ENCODE measurements around the gene PRRG2. TPM values are rescaled to one million over a fixed set of nuclear protein-coding genes. Genes with fewer than 3 reads are reported as not detected.

Gene PRRG2
- total RNA-seq, 1 donor from 2014 or later: not detected

- peak overlapping the region in 1 of 3 donors; percentile 57 for H3K9ac ChIP-seq (ENCODE audit: low read depth in 1 of 3, low read length in 3 of 3)
- no peak overlapping the region for H3K4me3 ChIP-seq (ENCODE audit: low read length in 3 of 3)
- H3K27ac ChIP-seq (ENCODE audit: low read depth, low read length): peak overlapping the region; percentile 21
- no peaks in the 10 kb centered on the region for H3K27me3 ChIP-seq (ENCODE audit: control insufficient read depth in 3 of 3, insufficient read depth in 3 of 3, low read length in 3 of 3)
- H3K36me3 ChIP-seq (ENCODE audit: control insufficient read depth in 3 of 3, insufficient read depth in 3 of 3, low read length in 3 of 3): peaks cover 0 to 1% (median 0%) of the 10 kb centered on the region in 3 donors
- no peaks in the 10 kb centered on the region for H3K9me3 ChIP-seq (ENCODE audit: control insufficient read depth in 3 of 3, low read length in 3 of 3)
- peaks cover 38 to 45% (median 39%) of the 10 kb centered on the region in 3 donors for H3K4me1 ChIP-seq (ENCODE audit: control insufficient read depth in 3 of 3, insufficient read depth in 3 of 3, low read length in 3 of 3)
Measured at GRCh38 chr19:49567861-49568441, 13.2 kb upstream of the PRRG2 start.

- Histone ChIP-seq H3K9me3 (ENCODE audit: control insufficient read depth in 3 of 3, low read length in 3 of 3) (no peaks in the 10 kb centered on the region), H3K9ac (ENCODE audit: low read depth in 1 of 3, low read length in 3 of 3) (peak overlapping the region; percentile 23 to 77 (median 60)), H3K27me3 (ENCODE audit: control insufficient read depth in 3 of 3, insufficient read depth in 3 of 3, low read length in 3 of 3) (no peaks in the 10 kb centered on the region), H3K4me1 (ENCODE audit: control insufficient read depth in 3 of 3, insufficient read depth in 3 of 3, low read length in 3 of 3) (peaks cover 39 to 49% (median 40%) of the 10 kb centered on the region in 3 donors), H3K36me3 (ENCODE audit: control insufficient read depth in 3 of 3, insufficient read depth in 3 of 3, low read length in 3 of 3) (peaks cover 5 to 9% (median 8%) of the 10 kb centered on the region in 3 donors), H3K27ac (ENCODE audit: low read depth, low read length) (peak overlapping the region; percentile 93), H3K4me3 (ENCODE audit: low read length in 3 of 3) (peak overlapping the region in 1 of 3 donors; percentile 33)
Measured at GRCh38 chr19:49570138-49570856, 10.8 kb upstream of the PRRG2 start.

GRCh38 chr19:49570997-49571676 lies 10.0 kb upstream of the PRRG2 start:
- Histone ChIP-seq H3K4me3 (ENCODE audit: low read length in 3 of 3) (peak overlapping the region in 2 of 3 donors; percentile 42 to 45), H3K4me1 (ENCODE audit: control insufficient read depth in 3 of 3, insufficient read depth in 3 of 3, low read length in 3 of 3) (peaks cover 39 to 50% (median 43%) of the 10 kb centered on the region in 3 donors), H3K36me3 (ENCODE audit: control insufficient read depth in 3 of 3, insufficient read depth in 3 of 3, low read length in 3 of 3) (peaks cover 6 to 14% (median 10%) of the 10 kb centered on the region in 3 donors), H3K27me3 (ENCODE audit: control insufficient read depth in 3 of 3, insufficient read depth in 3 of 3, low read length in 3 of 3) (no peaks in the 10 kb centered on the region), H3K9me3 (ENCODE audit: control insufficient read depth in 3 of 3, low read length in 3 of 3) (no peaks in the 10 kb centered on the region), H3K9ac (ENCODE audit: low read depth in 1 of 3, low read length in 3 of 3) (peak overlapping the region; percentile 61 to 77 (median 72)), H3K27ac (ENCODE audit: low read depth, low read length) (peak overlapping the region; percentile 93)

- H3K36me3 ChIP-seq (ENCODE audit: control insufficient read depth in 3 of 3, insufficient read depth in 3 of 3, low read length in 3 of 3): peaks cover 9 to 17% (median 12%) of the 10 kb centered on the region in 3 donors
- H3K9ac ChIP-seq (ENCODE audit: low read depth in 1 of 3, low read length in 3 of 3): peak overlapping the region; percentile 38 to 79 (median 69)
- H3K9me3 ChIP-seq (ENCODE audit: control insufficient read depth in 3 of 3, low read length in 3 of 3): no peaks in the 10 kb centered on the region
- peaks cover 44 to 52% (median 45%) of the 10 kb centered on the region in 3 donors for H3K4me1 ChIP-seq (ENCODE audit: control insufficient read depth in 3 of 3, insufficient read depth in 3 of 3, low read length in 3 of 3)
- peak overlapping the region; percentile 93 for H3K27ac ChIP-seq (ENCODE audit: low read depth, low read length)
- H3K4me3 ChIP-seq (ENCODE audit: low read length in 3 of 3): peak overlapping the region; percentile 23 to 29 (median 27)
- H3K27me3 ChIP-seq (ENCODE audit: control insufficient read depth in 3 of 3, insufficient read depth in 3 of 3, low read length in 3 of 3): no peaks in the 10 kb centered on the region
Measured at GRCh38 chr19:49573009-49573408, 8.1 kb upstream of the PRRG2 start.

- Histone ChIP-seq H3K9me3 (ENCODE audit: control insufficient read depth in 3 of 3, low read length in 3 of 3) (no peaks in the 10 kb centered on the region), H3K27me3 (ENCODE audit: control insufficient read depth in 3 of 3, insufficient read depth in 3 of 3, low read length in 3 of 3) (no peaks in the 10 kb centered on the region), H3K9ac (ENCODE audit: low read depth in 1 of 3, low read length in 3 of 3) (peak overlapping the region; percentile 38 to 79 (median 69)), H3K4me1 (ENCODE audit: control insufficient read depth in 3 of 3, insufficient read depth in 3 of 3, low read length in 3 of 3) (peaks cover 44 to 53% (median 45%) of the 10 kb centered on the region in 3 donors), H3K27ac (ENCODE audit: low read depth, low read length) (peak overlapping the region; percentile 93), H3K4me3 (ENCODE audit: low read length in 3 of 3) (peak overlapping the region; percentile 23 to 29 (median 27)), H3K36me3 (ENCODE audit: control insufficient read depth in 3 of 3, insufficient read depth in 3 of 3, low read length in 3 of 3) (peaks cover 9 to 17% (median 12%) of the 10 kb centered on the region in 3 donors)
Measured at GRCh38 chr19:49573425-49573824, 7.7 kb upstream of the PRRG2 start.

- peak overlapping the region; percentile 30 for H3K27ac ChIP-seq (ENCODE audit: low read depth, low read length)
- peak overlapping the region in 1 of 3 donors; percentile 5 for H3K9ac ChIP-seq (ENCODE audit: low read depth in 1 of 3, low read length in 3 of 3)
- no peak overlapping the region for H3K4me3 ChIP-seq (ENCODE audit: low read length in 3 of 3)
- H3K36me3 ChIP-seq (ENCODE audit: control insufficient read depth in 3 of 3, insufficient read depth in 3 of 3, low read length in 3 of 3): peaks cover 9 to 17% (median 12%) of the 10 kb centered on the region in 3 donors
- H3K27me3 ChIP-seq (ENCODE audit: control insufficient read depth in 3 of 3, insufficient read depth in 3 of 3, low read length in 3 of 3): no peaks in the 10 kb centered on the region
- H3K9me3 ChIP-seq (ENCODE audit: control insufficient read depth in 3 of 3, low read length in 3 of 3): no peaks in the 10 kb centered on the region
- peaks cover 48 to 59% (median 50%) of the 10 kb centered on the region in 3 donors for H3K4me1 ChIP-seq (ENCODE audit: control insufficient read depth in 3 of 3, insufficient read depth in 3 of 3, low read length in 3 of 3)
Measured at GRCh38 chr19:49574206-49574755, 6.8 kb upstream of the PRRG2 start.

- Histone ChIP-seq H3K4me3 (ENCODE audit: low read length in 3 of 3) (peak overlapping the region; percentile 88 to 100 (median 98)), H3K27ac (ENCODE audit: low read depth, low read length) (peak overlapping the region; percentile 80), H3K9me3 (ENCODE audit: control insufficient read depth in 3 of 3, low read length in 3 of 3) (no peaks in the 10 kb centered on the region), H3K36me3 (ENCODE audit: control insufficient read depth in 3 of 3, insufficient read depth in 3 of 3, low read length in 3 of 3) (peaks cover 7 to 13% (median 8%) of the 10 kb centered on the region in 3 donors), H3K27me3 (ENCODE audit: control insufficient read depth in 3 of 3, insufficient read depth in 3 of 3, low read length in 3 of 3) (no peaks in the 10 kb centered on the region), H3K9ac (ENCODE audit: low read depth in 1 of 3, low read length in 3 of 3) (peak overlapping the region; percentile 88 to 99 (median 99)), H3K4me1 (ENCODE audit: control insufficient read depth in 3 of 3, insufficient read depth in 3 of 3, low read length in 3 of 3) (peaks cover 27 to 45% (median 35%) of the 10 kb centered on the region in 3 donors)
Measured at GRCh38 chr19:49579193-49579592, 1.9 kb upstream of the PRRG2 start.

- no peaks in the 10 kb centered on the region for H3K27me3 ChIP-seq (ENCODE audit: control insufficient read depth in 3 of 3, insufficient read depth in 3 of 3, low read length in 3 of 3)
- peaks cover 24 to 41% (median 31%) of the 10 kb centered on the region in 3 donors for H3K4me1 ChIP-seq (ENCODE audit: control insufficient read depth in 3 of 3, insufficient read depth in 3 of 3, low read length in 3 of 3)
- peaks cover 4 to 10% (median 4%) of the 10 kb centered on the region in 3 donors for H3K36me3 ChIP-seq (ENCODE audit: control insufficient read depth in 3 of 3, insufficient read depth in 3 of 3, low read length in 3 of 3)
- H3K4me3 ChIP-seq (ENCODE audit: low read length in 3 of 3): peak overlapping the region; percentile 88 to 100 (median 98)
- no peaks in the 10 kb centered on the region for H3K9me3 ChIP-seq (ENCODE audit: control insufficient read depth in 3 of 3, low read length in 3 of 3)
- peak overlapping the region; percentile 80 for H3K27ac ChIP-seq (ENCODE audit: low read depth, low read length)
- H3K9ac ChIP-seq (ENCODE audit: low read depth in 1 of 3, low read length in 3 of 3): peak overlapping the region; percentile 88 to 99 (median 99)
Measured at GRCh38 chr19:49579947-49580263, 1.2 kb upstream of the PRRG2 start.

GRCh38 chr19:49580264-49581006 lies 681 bp upstream of the PRRG2 start, which contains the start of gene NOSIP:
Gene NOSIP (minus strand): TSS chr19:49580556. CDS start chr19:49560691, 19,865 bp downstream.
- Histone ChIP-seq H3K4me1 (ENCODE audit: control insufficient read depth in 3 of 3, insufficient read depth in 3 of 3, low read length in 3 of 3) (peaks cover 21 to 37% (median 31%) of the 10 kb centered on the region in 3 donors), H3K27ac (ENCODE audit: low read depth, low read length) (peak within 1 kb of the TSS; percentile 80), H3K27me3 (ENCODE audit: control insufficient read depth in 3 of 3, insufficient read depth in 3 of 3, low read length in 3 of 3) (no peaks in the 10 kb centered on the region), H3K36me3 (ENCODE audit: control insufficient read depth in 3 of 3, insufficient read depth in 3 of 3, low read length in 3 of 3) (peaks cover 4 to 6% (median 4%) of the 10 kb centered on the region in 3 donors), H3K9me3 (ENCODE audit: control insufficient read depth in 3 of 3, low read length in 3 of 3) (no peaks in the 10 kb centered on the region), H3K4me3 (ENCODE audit: low read length in 3 of 3) (peak within 1 kb of the TSS; percentile 88 to 100 (median 98)), H3K9ac (ENCODE audit: low read depth in 1 of 3, low read length in 3 of 3) (peak within 1 kb of the TSS; percentile 88 to 99 (median 99))
